ENCODE results near the gene IL10RB.

IL10RB gene

GRCh38 chr21:33268393-33268736 lies 2.2 kb downstream of the IL10RB start:
- no peak for DNase-seq

DNA sequence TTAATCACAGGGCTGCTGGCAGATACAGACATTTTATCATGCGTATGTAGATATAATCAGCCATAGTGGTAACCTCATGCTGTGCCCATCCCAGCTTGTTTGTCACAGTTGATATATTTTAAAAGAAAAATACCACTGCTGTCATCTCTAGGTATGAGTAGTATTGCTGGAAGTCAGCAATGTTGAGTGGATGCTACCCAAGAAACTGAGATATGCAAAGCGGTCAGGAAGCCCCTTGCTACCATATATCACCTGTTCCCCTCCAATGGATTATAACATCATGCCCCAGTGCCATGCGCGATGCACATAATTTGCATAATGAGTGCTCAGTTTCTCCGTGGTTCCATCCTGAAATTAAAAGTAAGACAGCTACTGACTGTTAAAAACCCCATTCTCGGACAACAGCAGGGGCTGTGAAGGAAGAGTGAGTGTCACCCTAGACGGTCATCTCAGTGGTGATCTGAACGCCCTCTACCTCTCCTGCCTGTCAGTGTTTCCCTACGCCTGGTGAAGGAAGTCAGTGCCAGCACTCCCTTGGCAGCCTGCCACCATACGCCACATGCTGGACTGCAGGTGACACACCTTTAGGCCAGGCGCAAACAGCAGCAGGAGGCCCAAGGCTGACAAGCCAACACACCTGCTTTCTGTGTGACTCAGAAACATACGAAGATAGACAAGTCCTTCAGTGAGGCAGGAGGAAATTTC lies 2.7 kb downstream of the IL10RB start:
- peak; percentile 91 for DNase-seq

DNA sequence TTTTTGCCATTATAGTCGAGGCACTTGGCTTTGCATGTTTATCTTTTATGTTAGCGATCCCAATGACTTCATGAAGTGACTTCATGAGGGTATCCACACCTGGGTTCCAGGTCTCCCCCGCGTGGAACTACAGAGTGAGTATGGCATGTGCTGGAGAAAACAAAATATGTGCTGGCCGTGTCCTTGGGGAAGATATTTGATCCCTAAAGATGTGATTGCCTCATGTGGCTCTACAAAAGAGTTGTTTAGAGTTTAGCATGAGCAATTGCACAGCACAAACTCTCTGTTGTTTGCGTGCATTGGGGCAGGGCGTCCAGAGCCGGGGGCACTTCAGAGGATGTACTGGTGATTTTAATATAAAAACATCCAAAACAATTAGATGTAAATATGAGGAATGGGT lies 4.8 kb downstream of the IL10RB start:
- no peak for DNase-seq

DNA sequence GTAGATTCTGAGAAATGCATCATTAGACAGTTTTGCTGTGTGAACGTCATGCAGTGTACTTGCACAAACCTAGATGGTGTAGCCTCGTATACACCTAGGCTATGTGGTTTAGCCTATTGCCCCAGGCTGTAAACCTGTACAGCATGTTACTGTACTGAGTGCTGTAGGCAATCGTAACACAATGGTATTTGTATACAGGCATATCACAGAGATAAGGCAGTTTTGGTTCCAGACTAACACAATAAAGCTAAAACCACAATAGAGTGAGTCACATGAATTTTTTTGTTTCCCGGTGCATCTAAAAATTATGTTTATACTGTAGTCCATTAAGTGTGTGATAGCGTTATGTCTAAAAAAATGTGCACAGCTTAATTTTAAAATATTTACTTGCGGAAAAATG lies 6.9 kb downstream of the IL10RB start:
- DNase-seq = no peak

GRCh38 chr21:33278721-33279120 lies 12.6 kb downstream of the IL10RB start:
- no peak for DNase-seq

- DNase-seq = no peak
These were observed 13.2 kb downstream of the IL10RB start for GRCh38 chr21:33279330-33279820.

DNA sequence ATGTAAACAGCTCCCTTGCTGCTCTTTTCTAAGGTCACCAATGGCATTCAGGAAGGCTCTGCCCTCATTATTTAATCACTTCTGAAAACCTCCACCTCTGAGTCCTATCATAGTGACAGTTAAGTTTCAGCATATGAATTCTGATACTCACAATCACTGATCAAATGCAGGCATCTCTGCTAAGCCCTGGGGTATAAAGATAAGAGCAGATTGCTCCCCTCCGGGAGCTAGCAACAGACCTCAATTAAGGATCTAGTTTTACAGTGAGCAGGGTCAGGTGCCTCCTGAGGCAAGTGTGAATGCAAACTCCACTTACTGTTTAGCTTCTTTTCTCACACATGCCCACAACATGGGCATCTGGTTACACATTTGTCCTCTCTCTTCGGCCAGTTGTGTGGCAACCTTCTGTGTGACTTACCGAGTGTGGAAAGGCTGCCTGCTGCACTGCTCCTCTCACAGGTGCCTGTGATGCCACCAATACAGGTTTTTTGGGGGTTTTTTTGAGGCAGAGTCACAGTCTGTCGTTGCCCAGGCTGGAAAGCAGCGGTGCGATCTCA lies 15.0 kb downstream of the IL10RB start:
- DNase-seq = no peak

- no peak for DNase-seq
These were observed 17.0 kb downstream of the IL10RB start for GRCh38 chr21:33283203-33283602.

- DNase-seq = no peak
These were observed 19.9 kb downstream of the IL10RB start for GRCh38 chr21:33286076-33286475.

DNA sequence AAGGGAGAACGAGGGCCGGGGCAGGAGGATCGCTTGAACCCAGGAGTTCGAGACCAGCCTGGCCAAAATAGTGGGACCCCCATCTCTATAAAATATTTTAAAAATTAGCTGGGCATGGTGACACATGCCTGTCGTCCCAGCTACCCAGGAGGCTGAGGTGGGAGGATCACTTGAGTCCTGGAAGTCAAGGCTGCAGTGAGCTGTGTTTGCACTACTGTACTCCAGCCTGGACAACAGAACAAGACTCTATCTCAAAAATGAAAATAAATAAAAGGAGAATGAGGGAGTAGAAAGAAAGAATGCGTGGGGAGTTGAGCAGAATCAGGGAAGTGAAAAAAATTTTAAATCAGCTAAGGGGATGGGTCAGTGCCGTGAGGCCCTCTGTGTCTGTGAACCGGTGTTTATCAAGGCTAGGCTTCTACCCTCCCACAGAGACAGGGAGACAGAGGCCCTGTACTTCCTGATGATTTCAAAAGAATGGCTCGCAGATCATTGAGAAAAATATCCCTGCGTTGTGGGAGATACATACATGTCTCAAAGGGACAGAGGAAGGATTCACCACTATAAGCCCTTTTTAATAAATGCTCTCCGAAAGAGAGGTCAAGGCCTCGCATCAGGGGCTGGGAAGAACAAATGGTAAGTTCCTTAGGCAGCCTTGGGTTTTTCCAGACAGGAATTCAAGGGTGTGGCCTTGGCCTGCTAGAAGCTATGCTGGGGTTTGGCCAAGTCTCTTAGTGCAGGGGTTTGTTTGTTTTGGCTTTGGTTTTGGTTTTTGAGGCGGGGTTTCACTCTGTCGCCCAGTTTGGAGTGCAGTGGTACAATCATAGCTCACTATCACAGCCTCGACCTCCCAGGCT lies 20.7 kb downstream of the IL10RB start:
- DNase-seq = no peak

GRCh38 chr21:33289199-33289819 lies 23.1 kb downstream of the IL10RB start:
- DNase-seq = no peak

- peak; percentile 68 for DNase-seq
These were observed 24.3 kb downstream of the IL10RB start for GRCh38 chr21:33290441-33290840.

GRCh38 chr21:33291686-33292085 lies 25.5 kb downstream of the IL10RB start:
- DNase-seq = no peak

GRCh38 chr21:33292724-33293123 lies 26.6 kb downstream of the IL10RB start:
- DNase-seq = no peak

- DNase-seq = no peak
These were observed 27.0 kb downstream of the IL10RB start for GRCh38 chr21:33293136-33293535.

DNA sequence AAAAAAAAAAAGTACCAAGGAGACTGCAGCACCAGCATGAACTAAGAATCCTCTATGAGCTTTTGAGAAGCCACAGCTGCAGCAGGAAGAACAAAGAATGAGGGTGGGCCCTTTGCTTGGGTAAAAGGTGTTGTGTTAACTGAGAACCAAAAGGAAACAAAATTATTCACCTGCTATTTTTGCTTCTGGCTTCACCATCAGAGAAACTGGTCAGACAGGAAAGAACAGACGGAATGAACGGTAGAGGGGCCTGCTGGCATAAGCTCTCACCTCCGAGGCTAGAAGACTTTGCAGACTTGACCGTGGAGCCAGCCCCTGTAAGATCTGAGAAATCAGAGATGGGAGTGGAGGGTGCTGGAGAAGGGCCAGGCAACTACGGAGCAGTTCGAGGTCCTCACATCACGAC lies 27.6 kb downstream of the IL10RB start:
- no peak for DNase-seq

- no peak for DNase-seq
These were observed 30.0 kb downstream of the IL10RB start for GRCh38 chr21:33296156-33296555.

- DNase-seq = peak; percentile 31
These were observed 33.1 kb downstream of the IL10RB start for GRCh38 chr21:33299181-33299752.

DNA sequence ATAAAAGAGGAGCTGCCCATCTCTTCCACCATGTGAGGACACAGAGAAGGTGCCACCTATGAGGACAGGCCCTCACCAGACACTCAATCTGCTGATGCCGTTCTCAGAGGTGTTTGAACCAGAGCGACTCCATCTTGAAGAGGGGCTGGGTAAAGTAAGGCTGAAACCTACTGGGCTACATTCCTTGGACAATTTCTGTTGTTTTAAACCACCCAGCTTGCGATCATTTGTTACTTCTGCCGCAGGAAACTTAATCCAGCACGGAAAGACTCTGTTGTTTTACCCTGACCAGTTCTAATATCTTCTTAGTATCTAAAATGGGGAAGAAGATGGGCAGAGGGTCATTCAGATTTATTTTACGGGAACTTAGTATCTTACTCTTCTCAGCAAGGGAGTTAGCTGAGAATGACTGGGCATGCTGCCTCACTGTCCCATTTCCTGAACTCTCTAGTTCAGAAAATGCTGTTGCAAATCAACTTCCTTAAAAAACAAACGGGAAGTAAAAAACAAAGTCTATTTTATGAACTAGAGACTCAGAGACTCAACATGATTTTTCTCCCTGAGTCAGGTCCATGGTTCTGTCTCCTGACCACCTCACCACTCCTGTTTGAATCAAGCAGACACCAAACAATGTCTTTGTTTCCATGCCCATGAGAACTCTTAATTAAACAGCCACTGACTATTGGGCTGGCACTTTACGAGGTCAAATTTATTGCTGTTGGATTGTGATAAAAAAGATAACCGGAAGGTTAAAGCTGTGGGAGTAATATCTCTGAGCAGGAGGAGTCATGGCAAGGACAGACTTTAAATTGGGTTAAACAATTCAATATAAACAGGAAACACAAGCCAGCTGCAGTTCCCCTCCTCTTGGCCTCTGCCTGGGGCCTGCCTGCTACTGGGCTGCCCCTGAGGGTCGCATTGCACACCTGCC lies 34.8 kb downstream of the IL10RB start:
- DNase-seq = peak; percentile 92

GRCh38 chr21:33301632-33302002 lies 35.5 kb downstream of the IL10RB start:
- no peak for DNase-seq

DNA sequence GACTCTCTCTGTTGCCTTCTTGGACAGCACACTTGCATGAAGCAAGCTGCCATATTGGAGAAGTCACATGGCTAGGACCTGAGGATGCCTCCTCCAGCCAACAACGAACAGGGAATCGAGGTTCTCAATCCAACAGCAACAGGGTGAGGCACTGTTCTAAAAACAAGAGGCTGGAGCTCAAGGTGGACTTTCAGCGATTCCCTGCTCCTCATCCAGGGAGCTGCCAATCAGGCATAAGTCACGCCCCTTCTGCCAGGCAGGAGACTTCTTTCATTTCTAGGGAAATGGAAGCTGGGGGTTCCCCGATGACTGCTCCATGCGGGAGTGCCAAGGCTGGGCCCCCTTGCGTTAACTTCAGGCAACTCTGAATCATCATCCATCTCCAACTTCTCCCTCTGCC lies 35.9 kb downstream of the IL10RB start:
- DNase-seq = no peak

- no peak for DNase-seq
These were observed 36.6 kb downstream of the IL10RB start for GRCh38 chr21:33302796-33303195.

Measured in DMS153 (cell line).